Upper lobe of right lung (tissue), 1 donor: ENCODE measurements around the gene HSF2. TPM values are rescaled to one million over a fixed set of nuclear protein-coding genes. Genes with fewer than 3 reads are reported as not detected.

Experiments
- ATAC-seq: fragments of 200-7000 bp; cut with Tn5 transposase; one replicate; pipeline ENCODE4 v1.9.1; 2020; ENCODE audit warnings: mild to moderate bottlenecking, moderate library complexity
- DNase-seq: peaks from one replicate; pipeline ENCODE4 v3.0.0-alpha.2; 2020
- H3K27ac ChIP-seq: fragments of 200-600 bp; one replicate; pipeline ENCODE4 v1.8.0; 2022
- H3K27me3 ChIP-seq: fragments of 200-600 bp; one replicate; pipeline ENCODE4 v1.8.0; 2022; ENCODE audit warnings: mild to moderate bottlenecking
- H3K36me3 ChIP-seq: fragments of 200-600 bp; one replicate; pipeline ENCODE4 v1.8.0; 2022
- H3K4me1 ChIP-seq: fragments of 200-600 bp; one replicate; pipeline ENCODE4 v1.8.0; 2022
- H3K4me3 ChIP-seq: fragments of 200-600 bp; one replicate; pipeline ENCODE4 v1.8.0; 2022; ENCODE audit warnings: mild to moderate bottlenecking
- H3K9me3 ChIP-seq: fragments of 200-600 bp; one replicate; pipeline ENCODE4 v1.8.0; 2022
- intact Hi-C: fragments of 100-400 bp; cut with DNase I; formaldehyde crosslinking; loops from one replicate; pipeline ENCODE4 v1.11.0; 2022
- total RNA-seq: library from RNA; stranded (reverse); fragmentation: NEBNext Ultra II Directional; extraction: Animal tissue kit (Norgen Biotek cat#: 25700); gene quantifications from one replicate; pipeline ENCODE4 v1.2.1, GENCODE V29; 2021
- TF ChIP-seq, protein P1 (sequence below): fragments of 200-600 bp; IDR thresholded peaks from one replicate; pipeline ENCODE4 v1.8.0; 2022; ENCODE audit warnings: antibody characterized with exemption
- donor health status: DM: no; HTN: yes; CAD: no; lungs with severe emphysema.

HSF2 gene
- total RNA-seq, 1 donor from 2014 or later, result 7.1 TPM

DNA sequence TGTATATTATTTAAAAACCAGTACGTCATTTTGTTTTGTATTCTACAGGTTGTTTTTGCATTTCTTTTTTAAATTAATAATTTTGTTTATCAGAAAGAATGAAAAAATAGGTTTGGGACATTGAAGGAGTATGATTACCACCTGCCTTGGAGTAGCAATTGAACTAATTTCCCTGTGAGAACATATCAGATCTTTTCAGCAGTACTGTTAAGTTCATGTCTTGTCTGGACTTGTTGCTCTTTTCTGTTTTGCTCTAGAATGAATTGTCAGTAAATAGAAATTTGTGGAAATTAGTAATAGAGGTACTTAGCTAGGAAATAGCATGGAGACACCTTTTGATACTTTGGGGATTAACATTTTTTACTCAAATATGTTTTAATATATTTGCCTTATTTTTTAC is 24.3 kb downstream of the HSF2 start:
- no peak for DNase-seq
- intact Hi-C loops, result no loop called here
- Histone ChIP-seq H3K36me3 (peaks cover 59% of the 10 kb centered on the region), H3K9me3 (no peaks in the 10 kb centered on the region), H3K27ac (no peak overlapping the region), H3K4me3 (no peak overlapping the region), H3K27me3 (no peaks in the 10 kb centered on the region), H3K4me1 (no peaks in the 10 kb centered on the region)
- ATAC-seq, result no peak
- TF ChIP-seq, protein P1, sequence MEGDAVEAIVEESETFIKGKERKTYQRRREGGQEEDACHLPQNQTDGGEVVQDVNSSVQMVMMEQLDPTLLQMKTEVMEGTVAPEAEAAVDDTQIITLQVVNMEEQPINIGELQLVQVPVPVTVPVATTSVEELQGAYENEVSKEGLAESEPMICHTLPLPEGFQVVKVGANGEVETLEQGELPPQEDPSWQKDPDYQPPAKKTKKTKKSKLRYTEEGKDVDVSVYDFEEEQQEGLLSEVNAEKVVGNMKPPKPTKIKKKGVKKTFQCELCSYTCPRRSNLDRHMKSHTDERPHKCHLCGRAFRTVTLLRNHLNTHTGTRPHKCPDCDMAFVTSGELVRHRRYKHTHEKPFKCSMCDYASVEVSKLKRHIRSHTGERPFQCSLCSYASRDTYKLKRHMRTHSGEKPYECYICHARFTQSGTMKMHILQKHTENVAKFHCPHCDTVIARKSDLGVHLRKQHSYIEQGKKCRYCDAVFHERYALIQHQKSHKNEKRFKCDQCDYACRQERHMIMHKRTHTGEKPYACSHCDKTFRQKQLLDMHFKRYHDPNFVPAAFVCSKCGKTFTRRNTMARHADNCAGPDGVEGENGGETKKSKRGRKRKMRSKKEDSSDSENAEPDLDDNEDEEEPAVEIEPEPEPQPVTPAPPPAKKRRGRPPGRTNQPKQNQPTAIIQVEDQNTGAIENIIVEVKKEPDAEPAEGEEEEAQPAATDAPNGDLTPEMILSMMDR, result no peak

DNA sequence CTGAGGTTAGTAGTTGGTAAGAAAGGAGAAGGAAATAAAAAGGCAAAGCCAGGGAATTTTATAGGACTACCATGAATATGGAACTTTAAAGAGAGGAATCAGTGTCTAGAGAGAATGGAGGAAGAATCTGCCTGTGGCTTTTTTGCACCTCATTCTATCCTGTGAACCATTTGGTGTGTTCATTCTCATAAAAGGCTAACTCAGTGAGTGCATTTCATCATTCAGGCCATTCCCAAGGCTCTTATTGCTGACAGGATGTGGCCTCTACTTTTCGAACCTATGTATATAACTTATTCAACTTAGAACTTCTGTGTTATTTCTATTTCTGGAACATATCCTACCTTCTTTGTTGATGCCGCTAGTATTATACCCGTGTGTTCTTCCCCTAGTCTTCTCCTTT is 27.1 kb downstream of the HSF2 start:
- H3K27me3 ChIP-seq, result no peaks in the 10 kb centered on the region
- no peak for ATAC-seq
- peaks cover 49% of the 10 kb centered on the region for H3K36me3 ChIP-seq
- DNase-seq, result no peak
- intact Hi-C loops, result no loop called here
- no peaks in the 10 kb centered on the region for H3K9me3 ChIP-seq
- no peaks in the 10 kb centered on the region for H3K4me1 ChIP-seq
- H3K27ac ChIP-seq, result no peak overlapping the region
- H3K4me3 ChIP-seq, result no peak overlapping the region
- TF ChIP-seq, protein P1, result no peak

DNA sequence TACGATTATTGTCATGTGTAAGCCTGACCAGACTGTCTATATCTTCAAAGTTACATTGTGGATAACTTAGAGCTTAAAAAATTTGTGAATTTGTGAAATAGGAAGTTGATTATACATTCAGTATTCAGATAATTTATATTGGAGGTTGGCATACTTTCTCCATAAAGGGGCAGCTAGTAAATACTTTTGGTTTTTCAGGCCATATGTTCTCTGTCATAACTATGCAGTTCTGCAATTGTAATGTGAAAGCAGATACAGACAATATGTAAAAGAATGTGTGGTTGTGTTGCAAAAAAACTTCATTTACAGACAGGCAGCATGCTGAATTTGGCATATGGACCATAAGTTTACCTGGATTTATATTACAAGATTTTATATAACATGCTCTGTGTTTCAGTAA is 29.3 kb downstream of the HSF2 start:
- ATAC-seq, result no peak
- Histone ChIP-seq H3K27ac (no peak overlapping the region), H3K4me1 (no peaks in the 10 kb centered on the region), H3K4me3 (no peak overlapping the region), H3K36me3 (peaks cover 44% of the 10 kb centered on the region), H3K9me3 (no peaks in the 10 kb centered on the region), H3K27me3 (no peaks in the 10 kb centered on the region)
- TF ChIP-seq, protein P1, result no peak
- intact Hi-C loops, result no loop called here
- no peak for DNase-seq

DNA sequence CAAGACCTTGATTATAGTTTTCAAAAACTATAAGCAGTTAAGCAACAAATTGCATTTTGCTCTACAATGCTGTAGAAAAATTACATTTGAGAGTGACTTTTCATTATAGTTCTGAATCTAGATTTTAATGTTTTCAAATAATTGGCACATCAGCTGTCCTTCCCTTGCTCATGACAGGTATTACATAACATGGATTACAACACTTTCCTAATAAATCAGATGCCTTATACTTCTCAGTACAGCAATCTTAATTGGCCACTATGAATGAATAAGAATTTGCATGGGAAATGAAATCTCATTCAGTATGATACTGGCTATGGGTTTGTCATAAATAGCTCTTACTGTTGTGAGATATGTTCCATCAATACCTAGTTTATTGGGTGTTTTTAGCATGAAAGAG is 29.9 kb downstream of the HSF2 start:
- TF ChIP-seq, protein P1, result no peak
- no peaks in the 10 kb centered on the region for H3K9me3 ChIP-seq
- ATAC-seq (no peak), DNase-seq (no peak)
- H3K4me3 ChIP-seq, result no peak overlapping the region
- intact Hi-C loops, result no loop called here
- no peak overlapping the region for H3K27ac ChIP-seq
- peaks cover 44% of the 10 kb centered on the region for H3K36me3 ChIP-seq
- no peaks in the 10 kb centered on the region for H3K4me1 ChIP-seq
- H3K27me3 ChIP-seq, result no peaks in the 10 kb centered on the region

DNA sequence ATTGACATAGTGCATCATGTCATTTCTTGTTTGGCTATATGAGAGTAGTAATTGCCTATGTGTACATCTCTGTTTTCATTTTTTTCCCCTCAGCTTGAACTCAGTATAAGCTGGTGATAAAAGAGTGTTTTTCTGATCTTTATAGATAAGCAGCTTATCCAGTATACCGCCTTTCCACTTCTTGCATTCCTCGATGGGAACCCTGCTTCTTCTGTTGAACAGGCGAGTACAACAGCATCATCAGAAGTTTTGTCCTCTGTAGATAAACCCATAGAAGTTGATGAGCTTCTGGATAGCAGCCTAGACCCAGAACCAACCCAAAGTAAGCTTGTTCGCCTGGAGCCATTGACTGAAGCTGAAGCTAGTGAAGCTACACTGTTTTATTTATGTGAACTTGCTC is 32.3 kb downstream of the HSF2 start:
- Histone ChIP-seq H3K4me1 (no peaks in the 10 kb centered on the region), H3K36me3 (peaks cover 38% of the 10 kb centered on the region), H3K9me3 (no peaks in the 10 kb centered on the region), H3K27me3 (no peaks in the 10 kb centered on the region), H3K4me3 (no peak overlapping the region), H3K27ac (no peak overlapping the region)
- intact Hi-C loops, result no loop called here
- no peak for DNase-seq
- ATAC-seq, result no peak
- TF ChIP-seq, protein P1, result no peak

DNA sequence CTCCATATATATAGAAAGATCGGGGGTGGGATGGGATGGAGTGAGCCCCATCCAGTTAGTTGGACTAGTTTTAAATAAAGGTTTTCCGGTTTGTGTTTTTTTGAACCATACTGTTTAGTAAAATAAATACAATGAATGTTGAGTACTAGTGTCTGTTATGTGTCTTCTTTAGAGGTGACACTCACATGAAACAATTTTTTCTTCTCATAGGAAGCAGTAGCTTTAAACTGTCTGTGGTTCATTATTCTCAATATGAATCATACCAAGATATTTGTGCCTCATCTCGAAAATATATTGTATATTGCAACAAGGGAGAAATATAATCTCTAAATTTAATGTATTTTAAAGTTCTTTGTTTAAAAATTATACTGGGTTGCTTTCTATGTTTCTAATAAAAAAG is 33.4 kb downstream of the HSF2 start:
- DNase-seq, result no peak
- Histone ChIP-seq H3K36me3 (peaks cover 44% of the 10 kb centered on the region), H3K27me3 (no peaks in the 10 kb centered on the region)

More for the DNA sequence above, 33.4 kb downstream of the HSF2 start:
- intact Hi-C loops, result no loop called here
- H3K27ac ChIP-seq, result no peak overlapping the region
- H3K9me3 ChIP-seq, result no peaks in the 10 kb centered on the region
- TF ChIP-seq, protein P1, result no peak
- H3K4me3 ChIP-seq, result no peak overlapping the region
- no peaks in the 10 kb centered on the region for H3K4me1 ChIP-seq
- ATAC-seq, result no peak
